ENCODE data around the gene FBXO47.
"Not testable (repeated sequence)": the region's sequence is repeated elsewhere in the genome, so short reads cannot be mapped to it uniquely, and the experiment has no call there.

The FBXO47 gene

GRCh38 chr17:38978180-38978579 lies 11.0 kb upstream of the FBXO47 start:
- H3K4me3 ChIP-seq = no peak overlapping the region
- no peak for DNase-seq (ENCODE audit: low spot score)
- TF ChIP-seq CTCF (IDR thresholded peaks at IDR 0.05) = no peak
- no peak overlapping the region for H3K27ac ChIP-seq

- not testable (repeated sequence) for H3K27ac ChIP-seq; H3K4me3 ChIP-seq; DNase-seq (ENCODE audit: low spot score)
Measured at GRCh38 chr17:38976187-38976551, 9.0 kb upstream of the FBXO47 start.

GRCh38 chr17:38970804-38971203 lies 3.6 kb upstream of the FBXO47 start:
- Histone ChIP-seq H3K27ac (no peak overlapping the region), H3K4me3 (no peak overlapping the region)
- no peak for DNase-seq (ENCODE audit: low spot score)
- no peak for TF ChIP-seq CTCF (IDR thresholded peaks at IDR 0.05)

- Histone ChIP-seq H3K4me3 (no peak overlapping the region), H3K27ac (no peak overlapping the region)
- no peak for DNase-seq (ENCODE audit: low spot score)
- no peak for TF ChIP-seq CTCF (IDR thresholded peaks at IDR 0.05)
Measured at GRCh38 chr17:38970128-38970527, 2.9 kb upstream of the FBXO47 start.

- no peak overlapping the region for H3K27ac ChIP-seq
Measured at GRCh38 chr17:38969281-38969680, 2.1 kb upstream of the FBXO47 start.

GRCh38 chr17:38961413-38961812 lies 5.8 kb downstream of the FBXO47 start:
- no peak for TF ChIP-seq CTCF (IDR thresholded peaks at IDR 0.05)
- DNase-seq (ENCODE audit: low spot score) = no peak

More at GRCh38 chr17:38969281-38969680, 2.1 kb upstream of the FBXO47 start:
- DNase-seq (ENCODE audit: low spot score) = no peak
- H3K4me3 ChIP-seq = no peak overlapping the region
- no peak for TF ChIP-seq CTCF (IDR thresholded peaks at IDR 0.05)

GRCh38 chr17:38960402-38960801 lies 6.8 kb downstream of the FBXO47 start:
- Histone ChIP-seq H3K4me3 (no peak overlapping the region), H3K27ac (no peak overlapping the region)
- no peak for DNase-seq (ENCODE audit: low spot score)
- no peak for TF ChIP-seq CTCF (IDR thresholded peaks at IDR 0.05)

More at GRCh38 chr17:38961413-38961812, 5.8 kb downstream of the FBXO47 start:
- Histone ChIP-seq H3K27ac (no peak overlapping the region), H3K4me3 (no peak overlapping the region)

- Histone ChIP-seq H3K27ac (peak overlapping the region in 1 of 2 donors; percentile 68), H3K4me3 (no peak overlapping the region)
- no peak for TF ChIP-seq CTCF (IDR thresholded peaks at IDR 0.05)
- DNase-seq (ENCODE audit: low spot score) = no peak
Measured at GRCh38 chr17:38959508-38959907, 7.7 kb downstream of the FBXO47 start.
